Epithelial cell of prostate (primary cell): Measurements from ENCODE around the gene SVBP.
A peak's percentile ranks its signal among the peaks of the same experiment; 100 is the strongest.

Source experiments
- DNase-seq: peaks from one replicate; pipeline ENCODE4 v3.0.0-alpha.2; 2011; ENCODE audit warnings: low read depth, low spot score
- H3K27ac ChIP-seq: fragments of 450-650 bp; 2 replicates; pipeline ENCODE4 v1.5.1; 2017; ENCODE audit warnings: mild to moderate bottlenecking

SVBP gene

GRCh38 chr1:42767510-42768000 is 49.6 kb downstream of the SVBP start:
- H3K27ac ChIP-seq = peak overlapping the region; percentile 34
- DNase-seq = no peak

- peak within 1 kb of the TSS; percentile 34 for H3K27ac ChIP-seq
- peak; percentile 91 for DNase-seq
These were observed 50.3 kb downstream of the SVBP start, which contains the start of the genes C1orf50 and P3H1 for GRCh38 chr1:42766741-42767509. C1orf50 (plus strand) TSS chr1:42767249; CDS start chr1:42767312, 63 bp downstream. P3H1 (minus strand) TSS chr1:42767028; CDS start chr1:42766971, 57 bp downstream.

GRCh38 chr1:42765832-42766740 is 51.1 kb downstream of the SVBP start:
- DNase-seq = no peak

GRCh38 chr1:42765269-42765668 is 51.9 kb downstream of the SVBP start:
- H3K27ac ChIP-seq = no peak overlapping the region
- no peak for DNase-seq

More at GRCh38 chr1:42765832-42766740, 51.1 kb downstream of the SVBP start:
- peak overlapping the region; percentile 4 for H3K27ac ChIP-seq

- DNase-seq = no peak
- H3K27ac ChIP-seq = no peak overlapping the region
These were observed 54.9 kb downstream of the SVBP start for GRCh38 chr1:42762269-42762668.

- H3K27ac ChIP-seq = no peak overlapping the region
- no peak for DNase-seq
These were observed 55.6 kb downstream of the SVBP start for GRCh38 chr1:42761567-42761966.

GRCh38 chr1:42759114-42759513 is 58.1 kb downstream of the SVBP start:
- no peak for DNase-seq
- H3K27ac ChIP-seq = no peak overlapping the region

- H3K27ac ChIP-seq = no peak overlapping the region
- no peak for DNase-seq
These were observed 58.6 kb downstream of the SVBP start for GRCh38 chr1:42758641-42759040.

- no peak for DNase-seq
- no peak overlapping the region for H3K27ac ChIP-seq
These were observed 59.3 kb downstream of the SVBP start for GRCh38 chr1:42757892-42758275.
